Skin epidermis (tissue), 12 donors: ENCODE data around the gene IL1RL1.

Experiments used
- H3K27ac ChIP-seq, 21 experiments: fragments of 200-600 bp; sonication (generic) in 11 of 21; one replicate each; pipeline ENCODE4 v1.5.0; 2020; ENCODE audit warnings: mild to moderate bottlenecking in 3 of 21, inconsistent platforms in 2 of 21, moderate library complexity in 2 of 21
- H3K4me3 ChIP-seq, 7 experiments: fragments of 200-600 bp; sonication (generic) in 2 of 7; one replicate each; pipeline ENCODE4 v1.5.0; 2020; ENCODE audit warnings: inconsistent platforms in 2 of 7, mild to moderate bottlenecking in 2 of 7, moderate library complexity in 1 of 7

IL1RL1 gene

GRCh38 chr2:102310964-102311640, at the start of gene IL1RL1:
Gene IL1RL1 (plus strand): TSS chr2:102311563. CDS start chr2:102338265, 26,702 bp downstream.
- Histone ChIP-seq H3K27ac (no peak within 1 kb of the TSS), H3K4me3 (no peak within 1 kb of the TSS)

GRCh38 chr2:102262216-102263129, 48.9 kb upstream of the IL1RL1 start:
- no peak overlapping the region for H3K4me3 ChIP-seq
- no peak overlapping the region for H3K27ac ChIP-seq

- no peak overlapping the region for H3K27ac ChIP-seq
- no peak overlapping the region for H3K4me3 ChIP-seq
Observed at GRCh38 chr2:102264952-102265351, 46.4 kb upstream of the IL1RL1 start.

GRCh38 chr2:102266204-102266603, 45.2 kb upstream of the IL1RL1 start:
- H3K27ac ChIP-seq: no peak overlapping the region
- no peak overlapping the region for H3K4me3 ChIP-seq

- Histone ChIP-seq H3K27ac (no peak overlapping the region), H3K4me3 (no peak overlapping the region)
Observed at GRCh38 chr2:102267774-102268173, 43.6 kb upstream of the IL1RL1 start.

- Histone ChIP-seq H3K27ac (peak overlapping the region in 3 of 21 experiments; percentile 21 to 52 (median 29)), H3K4me3 (no peak overlapping the region)
Observed at GRCh38 chr2:102268510-102269199, 42.7 kb upstream of the IL1RL1 start.

GRCh38 chr2:102269200-102269524, 42.2 kb upstream of the IL1RL1 start:
- peak overlapping the region in 3 of 21 experiments; percentile 21 to 47 (median 36) for H3K27ac ChIP-seq
- H3K4me3 ChIP-seq: no peak overlapping the region

GRCh38 chr2:102271844-102272243, 39.5 kb upstream of the IL1RL1 start:
- Histone ChIP-seq H3K4me3 (no peak overlapping the region), H3K27ac (peak overlapping the region in 1 of 21 experiments; percentile 7)

- no peak overlapping the region for H3K27ac ChIP-seq
- H3K4me3 ChIP-seq: no peak overlapping the region
Observed at GRCh38 chr2:102273619-102274211, 37.6 kb upstream of the IL1RL1 start.

GRCh38 chr2:102276549-102277201, 34.7 kb upstream of the IL1RL1 start:
- no peak overlapping the region for H3K27ac ChIP-seq
- no peak overlapping the region for H3K4me3 ChIP-seq

GRCh38 chr2:102277202-102277700, 34.1 kb upstream of the IL1RL1 start:
- Histone ChIP-seq H3K4me3 (no peak overlapping the region), H3K27ac (no peak overlapping the region)

GRCh38 chr2:102278720-102279390, 32.5 kb upstream of the IL1RL1 start:
- H3K4me3 ChIP-seq: no peak overlapping the region
- no peak overlapping the region for H3K27ac ChIP-seq

- Histone ChIP-seq H3K4me3 (no peak overlapping the region), H3K27ac (no peak overlapping the region)
Observed at GRCh38 chr2:102279391-102279735, 32.0 kb upstream of the IL1RL1 start.

GRCh38 chr2:102282678-102283091, 28.7 kb upstream of the IL1RL1 start:
- Histone ChIP-seq H3K27ac (no peak overlapping the region), H3K4me3 (no peak overlapping the region)

- Histone ChIP-seq H3K4me3 (no peak overlapping the region), H3K27ac (no peak overlapping the region)
Observed at GRCh38 chr2:102283996-102284395, 27.4 kb upstream of the IL1RL1 start.

GRCh38 chr2:102284611-102285010, 26.8 kb upstream of the IL1RL1 start:
- Histone ChIP-seq H3K27ac (no peak overlapping the region), H3K4me3 (no peak overlapping the region)

- no peak overlapping the region for H3K27ac ChIP-seq
- no peak overlapping the region for H3K4me3 ChIP-seq
Observed at GRCh38 chr2:102285368-102285767, 26.0 kb upstream of the IL1RL1 start.

- Histone ChIP-seq H3K4me3 (no peak overlapping the region), H3K27ac (no peak overlapping the region)
Observed at GRCh38 chr2:102286041-102286440, 25.3 kb upstream of the IL1RL1 start.

- no peak overlapping the region for H3K4me3 ChIP-seq
- H3K27ac ChIP-seq: no peak overlapping the region
Observed at GRCh38 chr2:102289129-102289528, 22.2 kb upstream of the IL1RL1 start.
